22Rv1 (cell line): ENCODE results near the gene ARHGAP45.

ENCODE experiments used
- CTCF ChIP-seq: fragments of 450-650 bp; IDR thresholded peaks from 2 replicates; pipeline ENCODE4 v1.5.1; 2017; ENCODE audit warnings: mild to moderate bottlenecking
- ZFX ChIP-seq: fragments of 450-650 bp; IDR thresholded peaks from 2 replicates; pipeline ENCODE4 v1.6.1; 2017; ENCODE audit warnings: antibody characterized with exemption, borderline replicate concordance

GRCh38 chr19:1051791-1052190 lies 15.2 kb upstream of the ARHGAP45 start:
- TF ChIP-seq CTCF, result no peak
- no peak for TF ChIP-seq ZFX
